Thoracic aorta endothelial cell (primary cell): ENCODE measurements around the gene CPEB3. TPM values are rescaled to one million over a fixed set of nuclear protein-coding genes. Genes with fewer than 3 reads are reported as not detected.

Experiments used
- small RNA-seq: library from RNA; depleted of rRNA; stranded (forward); fragments of <200 nt; gene quantifications from one replicate; pipeline ENCODE3, GENCODE V24; 2012
- total RNA-seq: library from RNA; depleted of rRNA; stranded (reverse); fragments of >200 nt; gene quantifications from 2 replicates; pipeline ENCODE4 v1.2.3, GENCODE V29; 2012

CPEB3 gene
- 2.0 TPM in 2 replicates for total RNA-seq

DNA sequence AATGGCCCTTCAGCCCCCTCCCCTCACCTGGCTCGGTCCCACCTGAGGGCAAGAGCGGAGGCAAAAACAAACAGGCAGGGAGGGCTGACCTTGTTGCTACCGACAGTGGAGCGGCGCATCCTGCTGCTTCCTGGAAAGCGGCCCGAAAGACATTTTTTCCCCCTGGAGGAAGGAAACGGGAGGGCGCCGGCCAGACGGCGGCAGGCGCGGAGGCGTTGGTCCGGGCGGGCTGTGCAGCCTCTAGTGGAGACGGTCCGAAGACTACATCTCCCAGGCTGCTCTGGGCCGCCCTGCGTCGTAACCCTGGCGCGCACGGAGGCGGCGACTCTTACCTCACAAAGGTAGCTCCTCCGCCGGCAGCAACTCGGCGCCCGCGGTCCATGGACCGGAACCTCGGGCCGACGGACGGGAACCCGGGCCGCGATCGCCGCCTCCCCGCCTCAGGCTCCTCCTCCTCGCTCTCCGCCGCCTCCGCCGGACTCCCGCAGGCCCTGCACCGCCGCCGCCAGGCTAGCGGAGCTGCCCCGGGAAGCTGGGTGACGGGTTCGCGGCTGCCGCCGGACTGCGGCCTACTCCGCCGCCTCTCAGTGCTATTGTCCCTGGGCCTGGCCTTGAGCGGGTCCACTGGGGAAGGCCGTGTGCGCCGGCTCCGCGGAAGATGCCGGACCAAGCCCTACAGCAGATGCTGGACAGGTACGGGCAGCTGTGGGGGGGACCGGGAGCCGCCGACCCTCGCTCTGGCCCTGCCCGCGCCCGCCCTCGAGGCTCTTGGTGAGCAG lies at the start of gene CPEB3, which contains the start of gene MARCHF5:
TSS of gene CPEB3 (minus strand) at position 242 of the 779 bp plus-strand sequence. CDS start 50,728 bp downstream, outside the sequence.
TSS of gene MARCHF5 (plus strand) at position 331 of the 779 bp plus-strand sequence. CDS start at position 659, 328 bp downstream.

Small RNAs within 50 kb of the gene (small RNA-seq; reads per million reads assigned to genes)
- not detected for gene RF00019
- gene RF00402, result not detected
- not detected for gene RF00622
- not detected for gene RNY3P12

Other genes starting within 250 kb of the CPEB3 start
- 31.4 and 41.6 TPM in 2 replicates for gene MARCHF5, start 89 bp upstream of the CPEB3 start, total RNA-seq